ENCODE results near the gene ANGPTL2. TPM values are rescaled to one million over a fixed set of nuclear protein-coding genes. Genes with fewer than 3 reads are reported as not detected.

ANGPTL2 gene
- total RNA-seq, 2 experiments from 2014 or later = not detected

GRCh38 chr9:127114606-127115005 lies 7.8 kb downstream of the ANGPTL2 start:
- no peaks in the 10 kb centered on the region for H3K9me3 Mint-ChIP-seq
- ChIA-PET POLR2A (interaction anchor here (1.1 to 1.4 kb wide), 2 partner anchors 11 to 14 kb away, joined by 3 to 4 read pairs; no protein-coding TSS in a partner anchor), CTCF (no interaction called here)
- H3K4me1 Mint-ChIP-seq (ENCODE audit: low read depth) = peaks cover 11% of the 10 kb centered on the region
- no peak overlapping the region for H3K27ac Mint-ChIP-seq
- no peaks in the 10 kb centered on the region for H3K36me3 Mint-ChIP-seq (ENCODE audit: low read depth)
- TF ChIP-seq CTCF (IDR thresholded peaks at IDR 0.05) = no peak
- no peak overlapping the region for H3K4me3 Mint-ChIP-seq
- ATAC-seq = no peak
- DNase-seq = no peak
- H3K27me3 Mint-ChIP-seq = peaks cover 2% of the 10 kb centered on the region
- intact Hi-C loops (cut with micrococcal nuclease) = no loop called here

GRCh38 chr9:127113191-127113972 lies 9.1 kb downstream of the ANGPTL2 start:
- Mint-ChIP-seq H3K4me3 (no peak overlapping the region), H3K9me3 (no peaks in the 10 kb centered on the region), H3K27ac (no peak overlapping the region), H3K4me1 (ENCODE audit: low read depth) (peaks cover 11% of the 10 kb centered on the region), H3K36me3 (ENCODE audit: low read depth) (no peaks in the 10 kb centered on the region), H3K27me3 (peaks cover 2% of the 10 kb centered on the region)
- ChIA-PET CTCF (no interaction called here), POLR2A (no interaction called here)
- DNase-seq (no peak), ATAC-seq (no peak)
- intact Hi-C loops (cut with micrococcal nuclease) = no loop called here
- no peak for TF ChIP-seq CTCF (IDR thresholded peaks at IDR 0.05)

GRCh38 chr9:127112735-127113161 lies 9.7 kb downstream of the ANGPTL2 start:
- intact Hi-C loops (cut with micrococcal nuclease) = no loop called here
- DNase-seq (no peak), ATAC-seq (no peak)
- no peak overlapping the region for H3K27ac Mint-ChIP-seq
- H3K4me3 Mint-ChIP-seq = no peak overlapping the region
- POLR2A ChIA-PET = no interaction called here
- H3K9me3 Mint-ChIP-seq = no peaks in the 10 kb centered on the region
- TF ChIP-seq CTCF (IDR thresholded peaks at IDR 0.05) = no peak
- H3K36me3 Mint-ChIP-seq (ENCODE audit: low read depth) = no peaks in the 10 kb centered on the region
- CTCF ChIA-PET = no interaction called here
- H3K27me3 Mint-ChIP-seq = peaks cover 2% of the 10 kb centered on the region
- H3K4me1 Mint-ChIP-seq (ENCODE audit: low read depth) = peaks cover 11% of the 10 kb centered on the region

GRCh38 chr9:127112056-127112455 lies 10.4 kb downstream of the ANGPTL2 start:
- Mint-ChIP-seq H3K27me3 (no peaks in the 10 kb centered on the region), H3K27ac (no peak overlapping the region), H3K4me3 (no peak overlapping the region), H3K9me3 (no peaks in the 10 kb centered on the region), H3K36me3 (ENCODE audit: low read depth) (no peaks in the 10 kb centered on the region), H3K4me1 (ENCODE audit: low read depth) (peaks cover 10% of the 10 kb centered on the region)
- TF ChIP-seq CTCF (IDR thresholded peaks at IDR 0.05) = no peak
- DNase-seq (no peak), ATAC-seq (no peak)
- intact Hi-C loops (cut with micrococcal nuclease) = no loop called here
- ChIA-PET POLR2A (no interaction called here), CTCF (no interaction called here)

- no peak for ATAC-seq
- H3K4me3 Mint-ChIP-seq = no peak overlapping the region
- no peaks in the 10 kb centered on the region for H3K9me3 Mint-ChIP-seq
- intact Hi-C loops (cut with micrococcal nuclease) = no loop called here
- H3K27me3 Mint-ChIP-seq = no peaks in the 10 kb centered on the region
- POLR2A ChIA-PET = no interaction called here
- CTCF ChIA-PET = no interaction called here
- H3K4me1 Mint-ChIP-seq (ENCODE audit: low read depth) = no peaks in the 10 kb centered on the region
- TF ChIP-seq CTCF (IDR thresholded peaks at IDR 0.05) = no peak
- no peak for DNase-seq
- no peak overlapping the region for H3K27ac Mint-ChIP-seq
- H3K36me3 Mint-ChIP-seq (ENCODE audit: low read depth) = no peaks in the 10 kb centered on the region
Measured at GRCh38 chr9:127109212-127109711, 13.2 kb downstream of the ANGPTL2 start.
